GM23338 (cell line): ENCODE data around the gene SEMA3E. TPM values are rescaled to one million over a fixed set of nuclear protein-coding genes. Genes with fewer than 3 reads are reported as not detected.

Experiments used
- ATAC-seq: fragments of 200-7000 bp; cut with Tn5 transposase; 3 replicates; pipeline ENCODE4 v1.9.1; 2020
- DNase-seq: peaks from one replicate; pipeline ENCODE4 v3.0.0-alpha.2; 2015; ENCODE audit warnings: low spot score
- H2AFZ ChIP-seq: fragments of 200-600 bp; sonication (generic); 2 replicates; pipeline ENCODE4 v1.8.0; 2016; ENCODE audit warnings: antibody characterized with exemption, mild to moderate bottlenecking, moderate library complexity
- H3F3A ChIP-seq: fragments of 200-600 bp; sonication (generic); replicated peaks from 2 replicates; pipeline ENCODE4 v1.8.0; 2017; ENCODE audit warnings: antibody characterized with exemption, mixed run types, low read depth
- H3K27ac ChIP-seq: fragments of 200-600 bp; sonication (generic); 2 replicates; pipeline ENCODE4 v1.6.1; 2016; ENCODE audit warnings: low read depth
- H3K27me3 ChIP-seq: fragments of 200-600 bp; sonication (generic); 2 replicates; pipeline ENCODE4 v1.8.0; 2016; ENCODE audit warnings: mild to moderate bottlenecking, mixed run types, moderate library complexity; ENCODE audit not compliant: insufficient read depth
- H3K36me3 ChIP-seq: fragments of 200-600 bp; sonication (generic); 2 replicates; pipeline ENCODE4 v1.8.0; 2016; ENCODE audit warnings: mild to moderate bottlenecking; ENCODE audit not compliant: insufficient read depth
- H3K4me1 ChIP-seq: fragments of 200-600 bp; sonication (generic); 2 replicates; pipeline ENCODE4 v1.8.0; 2016; ENCODE audit warnings: mild to moderate bottlenecking, moderate library complexity; ENCODE audit not compliant: insufficient read depth
- H3K4me2 ChIP-seq: fragments of 200-600 bp; sonication (generic); 2 replicates; pipeline ENCODE4 v1.7.1; 2017; ENCODE audit warnings: mixed run types
- H3K4me3 ChIP-seq: fragments of 200-600 bp; sonication (generic); 2 replicates; pipeline ENCODE4 v1.6.1; 2016; ENCODE audit warnings: mixed run types
- H3K79me2 ChIP-seq: fragments of 200-600 bp; sonication (generic); replicated peaks from 2 replicates; pipeline ENCODE4 v1.8.0; 2017; ENCODE audit warnings: mild to moderate bottlenecking; ENCODE audit not compliant: insufficient read depth
- H3K9me2 ChIP-seq: fragments of 200-600 bp; sonication (generic); 2 replicates; pipeline ENCODE4 v1.8.0; 2017; ENCODE audit not compliant: insufficient read depth
- H4K20me1 ChIP-seq: fragments of 200-600 bp; sonication (generic); replicated peaks from 2 replicates; pipeline ENCODE4 v1.8.0; 2017; ENCODE audit warnings: mild to moderate bottlenecking; ENCODE audit not compliant: insufficient read depth
- H3K27ac Mint-ChIP-seq: 2 replicates; pipeline ENCODE4 v1.8.0; 2020; ENCODE audit warnings: inconsistent platforms, mild to moderate bottlenecking, moderate library complexity, mixed read lengths
- H3K27me3 Mint-ChIP-seq: 3 replicates; pipeline ENCODE4 v1.8.0; 2022; ENCODE audit warnings: low read depth, mild to moderate bottlenecking, moderate library complexity, mixed read lengths, inconsistent platforms; ENCODE audit not compliant: insufficient read depth, poor library complexity
- H3K36me3 Mint-ChIP-seq: 3 replicates; pipeline ENCODE4 v1.8.0; 2021; ENCODE audit warnings: low read depth, mild to moderate bottlenecking, inconsistent platforms, moderate library complexity, mixed read lengths
- H3K4me1 Mint-ChIP-seq: 3 replicates; pipeline ENCODE4 v1.8.0; 2020; ENCODE audit warnings: mild to moderate bottlenecking, inconsistent platforms, mixed read lengths
- H3K4me3 Mint-ChIP-seq: 3 replicates; pipeline ENCODE4 v1.8.0; 2021; ENCODE audit warnings: moderate library complexity, mild to moderate bottlenecking, inconsistent platforms, mixed read lengths
- H3K9me3 Mint-ChIP-seq: 3 replicates; pipeline ENCODE4 v1.8.0; 2020; ENCODE audit warnings: moderate library complexity, mild to moderate bottlenecking, inconsistent platforms, mixed read lengths
- CTCF ChIP-seq, 2 experiments: fragments of 200-600 bp in 1 of 2; sonication (generic) in 1 of 2; conservative IDR thresholded peaks; 2 replicates each; pipeline versions ENCODE4 v1.5.1 to v1.6.1; 2016 to 2017; ENCODE audit warnings: antibody characterized with exemption in 2 of 2, low read depth in 2 of 2, mild to moderate bottlenecking in 2 of 2, moderate library complexity in 1 of 2
- ETS1 ChIP-seq: IDR thresholded peaks from 2 replicates; pipeline ENCODE4 v1.6.1; 2016; ENCODE audit warnings: antibody characterized with exemption
- EZH2 ChIP-seq: fragments of 200-600 bp; sonication (generic); IDR thresholded peaks from one replicate; pipeline ENCODE4 v1.8.0; 2017; ENCODE audit warnings: antibody characterized with exemption, mild to moderate bottlenecking, low read depth; ENCODE audit not compliant: unreplicated experiment
- JUNB ChIP-seq: IDR thresholded peaks from one replicate; pipeline ENCODE4 v1.6.1; 2016; ENCODE audit warnings: antibody characterized with exemption; ENCODE audit not compliant: unreplicated experiment
- NANOG ChIP-seq: IDR thresholded peaks from 2 replicates; pipeline ENCODE4 v1.6.1; 2016; ENCODE audit warnings: antibody characterized with exemption, borderline replicate concordance
- REST ChIP-seq: IDR thresholded peaks from one replicate; pipeline ENCODE4 v1.6.1; 2018; ENCODE audit warnings: antibody characterized with exemption; ENCODE audit not compliant: unreplicated experiment
- polyA plus RNA-seq: library from polyadenylated mRNA; unstranded; fragments of >200 nt; fragmentation: Nextera tagmentation; extraction: Ambion mirVana; gene quantifications from 2 replicates; pipeline ENCODE4 v1.2.1, GENCODE V29; 2016
- total RNA-seq: library from RNA; depleted of rRNA; stranded (reverse); fragments of >200 nt; shearing (Covaris generic); gene quantifications from 2 replicates; pipeline ENCODE4 v1.2.3, GENCODE V29; 2014

SEMA3E gene
- total and polyA plus RNA-seq, 2 experiments from 2014 or later: 5.4 to 15.7 TPM

- H2AFZ ChIP-seq: no peak overlapping the region
- H3K9me2 ChIP-seq: no peaks in the 10 kb centered on the region
- H3K27me3 ChIP-seq: no peaks in the 10 kb centered on the region
- peak overlapping the region; percentile 69 for H3K4me2 ChIP-seq
- no peaks in the 10 kb centered on the region for H4K20me1 ChIP-seq
- peak overlapping the region; percentile 35 for H3K4me3 ChIP-seq
- DNase-seq (peak; percentile 70), ATAC-seq (peak; percentile 89)
- no peaks in the 10 kb centered on the region for H3K79me2 ChIP-seq
- TF ChIP-seq NANOG (peak; percentile 88), CTCF (conservative IDR thresholded peaks at IDR 0.05; ENCODE audit: low read depth in 2 of 2) (no peak), EZH2 (no peak), ETS1 (0 out of 2 replicates have a peak, but pooled peaks have one; percentile 18)
- peaks cover 38% of the 10 kb centered on the region for H3K4me1 ChIP-seq
- no peaks in the 10 kb centered on the region for H3K27me3 Mint-ChIP-seq
- H3F3A ChIP-seq: no peaks in the 10 kb centered on the region
- H3K27ac ChIP-seq: peak overlapping the region; percentile 78
- peaks cover 4% of the 10 kb centered on the region; the same call in 2 of the 3 replicates for H3K9me3 Mint-ChIP-seq
- H3K4me1 Mint-ChIP-seq: peaks cover 48% of the 10 kb centered on the region
- H3K4me3 Mint-ChIP-seq: peak overlapping the region; percentile 48
- peak overlapping the region; percentile 89 for H3K27ac Mint-ChIP-seq
- H3K36me3 ChIP-seq: no peaks in the 10 kb centered on the region
- peaks cover 4% of the 10 kb centered on the region; the same call in 1 of the 3 replicates for H3K36me3 Mint-ChIP-seq
Observed at GRCh38 chr7:83429493-83429892, 219.4 kb downstream of the SEMA3E start.

- TF ChIP-seq JUNB (no peak), REST (no peak), NANOG (peak; percentile 47; the same call in 1 of the 2 replicates)
- no peaks in the 10 kb centered on the region for H3F3A ChIP-seq
- no peaks in the 10 kb centered on the region for H3K27me3 ChIP-seq
- Mint-ChIP-seq H3K4me1 (peaks cover 56% of the 10 kb centered on the region), H3K4me3 (peak overlapping the region; percentile 36), H3K36me3 (peaks cover 4% of the 10 kb centered on the region; the same call in 1 of the 3 replicates), H3K27me3 (no peaks in the 10 kb centered on the region), H3K27ac (peak overlapping the region; percentile 57), H3K9me3 (peaks cover 4% of the 10 kb centered on the region; the same call in 2 of the 3 replicates)
- DNase-seq (peak; percentile 54), ATAC-seq (peak; percentile 42)
- H3K79me2 ChIP-seq: no peaks in the 10 kb centered on the region
- H2AFZ ChIP-seq: no peak overlapping the region
- peaks cover 53% of the 10 kb centered on the region for H3K4me1 ChIP-seq
- no peaks in the 10 kb centered on the region for H3K9me2 ChIP-seq
- H3K27ac ChIP-seq: peak overlapping the region; percentile 78
- H3K4me3 ChIP-seq: peak overlapping the region; percentile 18; the same call in 1 of the 2 replicates
- H3K4me2 ChIP-seq: peak overlapping the region; percentile 69
- H4K20me1 ChIP-seq: no peaks in the 10 kb centered on the region
- H3K36me3 ChIP-seq: no peaks in the 10 kb centered on the region
Observed at GRCh38 chr7:83427884-83428283, 221.1 kb downstream of the SEMA3E start.
